Common myeloid progenitor, CD34-positive (primary cell): ENCODE data around the gene CRAMP1. TPM values are rescaled to one million over a fixed set of nuclear protein-coding genes. Genes with fewer than 3 reads are reported as not detected.

ENCODE experiments used
- CTCF ChIA-PET: fragments of 350-600 bp; sonication (Branson Sonifier 250); formaldehyde crosslinking; loops from one replicate; lab custom pipeline; 2021; ENCODE audit warnings: antibody characterized with exemption; lab: Charles Lee
- POLR2A ChIA-PET: fragments of 350-600 bp; sonication (Branson Sonifier 250); formaldehyde crosslinking; loops from one replicate; lab custom pipeline; 2021; ENCODE audit warnings: antibody characterized with exemption; lab: Charles Lee
- DNase-seq, 3 donors: peaks; one replicate each; pipeline versions ENCODE4 v3.0.0 to v3.0.0-alpha.2; 2013
- H3K27ac ChIP-seq, 2 experiments: 1 replicate in 1 of 2; 2 replicates in 1 of 2; pipeline ENCODE4 v1.7.0; 2013; ENCODE audit warnings: inconsistent platforms in 2 of 2, low read length in 2 of 2, mild to moderate bottlenecking in 2 of 2, low read depth in 1 of 2, moderate library complexity in 1 of 2; ENCODE audit not compliant: severe bottlenecking in 2 of 2, insufficient read depth in 1 of 2, poor library complexity in 1 of 2
- H3K27me3 ChIP-seq, 5 experiments: replicated peaks in 2 of 5; 1 replicate in 3 of 5; 2 replicates in 2 of 5; pipeline versions ENCODE4 v1.6.1 to v1.7.0; 2013; ENCODE audit warnings: low read length in 4 of 5, mild to moderate bottlenecking in 2 of 5, moderate library complexity in 2 of 5, inconsistent platforms in 1 of 5; ENCODE audit not compliant: insufficient read depth in 5 of 5, control insufficient read depth in 4 of 5
- H3K36me3 ChIP-seq, 4 experiments: 1 replicate in 2 of 4; 2 replicates in 2 of 4; pipeline versions ENCODE4 v1.6.1 to v1.7.0; 2013; ENCODE audit warnings: low read length in 3 of 4, control low read depth in 1 of 4, mild to moderate bottlenecking in 1 of 4; ENCODE audit not compliant: control insufficient read depth in 4 of 4, insufficient read depth in 4 of 4
- H3K4me1 ChIP-seq, 4 experiments: 1 replicate in 3 of 4; 2 replicates in 1 of 4; pipeline versions ENCODE4 v1.6.1 to v1.7.1; 2013; ENCODE audit warnings: low read length in 3 of 4, mild to moderate bottlenecking in 3 of 4, control low read depth in 1 of 4, inconsistent platforms in 1 of 4, moderate library complexity in 1 of 4; ENCODE audit not compliant: control insufficient read depth in 4 of 4, insufficient read depth in 4 of 4; ENCODE audit errors: control extremely low read depth in 1 of 4
- H3K4me3 ChIP-seq, 7 experiments: 1 replicate in 4 of 7; 2 replicates in 3 of 7; pipeline versions ENCODE4 v1.5.1 to v1.7.0; 2013; ENCODE audit warnings: mild to moderate bottlenecking in 7 of 7, low read length in 6 of 7, moderate library complexity in 6 of 7, inconsistent platforms in 2 of 7, low read depth in 2 of 7, control low read depth in 1 of 7; ENCODE audit not compliant: insufficient read depth in 4 of 7, control insufficient read depth in 1 of 7; ENCODE audit errors: extremely low read depth in 1 of 7
- H3K9me3 ChIP-seq, 5 experiments: 1 replicate in 4 of 5; 2 replicates in 1 of 5; pipeline versions ENCODE4 v1.6.1 to v1.7.1; 2013; ENCODE audit warnings: low read length in 4 of 5, mild to moderate bottlenecking in 2 of 5, inconsistent platforms in 1 of 5, low read depth in 1 of 5, moderate library complexity in 1 of 5; ENCODE audit not compliant: control insufficient read depth in 4 of 5, insufficient read depth in 2 of 5; ENCODE audit errors: control extremely low read depth in 1 of 5
- WGBS: methylation state at CpG from one replicate; pipeline ENCODE4 v1.1.5; 2013; ENCODE audit not compliant: insufficient coverage; 5-methylcytosine and 5-hydroxymethylcytosine counted together
- polyA plus RNA-seq: library from polyadenylated mRNA; unstranded; fragments of 120-200 nt; gene quantifications from one replicate; pipeline ENCODE4 v1.2.1, GENCODE V29; 2013

Gene CRAMP1, protein sequence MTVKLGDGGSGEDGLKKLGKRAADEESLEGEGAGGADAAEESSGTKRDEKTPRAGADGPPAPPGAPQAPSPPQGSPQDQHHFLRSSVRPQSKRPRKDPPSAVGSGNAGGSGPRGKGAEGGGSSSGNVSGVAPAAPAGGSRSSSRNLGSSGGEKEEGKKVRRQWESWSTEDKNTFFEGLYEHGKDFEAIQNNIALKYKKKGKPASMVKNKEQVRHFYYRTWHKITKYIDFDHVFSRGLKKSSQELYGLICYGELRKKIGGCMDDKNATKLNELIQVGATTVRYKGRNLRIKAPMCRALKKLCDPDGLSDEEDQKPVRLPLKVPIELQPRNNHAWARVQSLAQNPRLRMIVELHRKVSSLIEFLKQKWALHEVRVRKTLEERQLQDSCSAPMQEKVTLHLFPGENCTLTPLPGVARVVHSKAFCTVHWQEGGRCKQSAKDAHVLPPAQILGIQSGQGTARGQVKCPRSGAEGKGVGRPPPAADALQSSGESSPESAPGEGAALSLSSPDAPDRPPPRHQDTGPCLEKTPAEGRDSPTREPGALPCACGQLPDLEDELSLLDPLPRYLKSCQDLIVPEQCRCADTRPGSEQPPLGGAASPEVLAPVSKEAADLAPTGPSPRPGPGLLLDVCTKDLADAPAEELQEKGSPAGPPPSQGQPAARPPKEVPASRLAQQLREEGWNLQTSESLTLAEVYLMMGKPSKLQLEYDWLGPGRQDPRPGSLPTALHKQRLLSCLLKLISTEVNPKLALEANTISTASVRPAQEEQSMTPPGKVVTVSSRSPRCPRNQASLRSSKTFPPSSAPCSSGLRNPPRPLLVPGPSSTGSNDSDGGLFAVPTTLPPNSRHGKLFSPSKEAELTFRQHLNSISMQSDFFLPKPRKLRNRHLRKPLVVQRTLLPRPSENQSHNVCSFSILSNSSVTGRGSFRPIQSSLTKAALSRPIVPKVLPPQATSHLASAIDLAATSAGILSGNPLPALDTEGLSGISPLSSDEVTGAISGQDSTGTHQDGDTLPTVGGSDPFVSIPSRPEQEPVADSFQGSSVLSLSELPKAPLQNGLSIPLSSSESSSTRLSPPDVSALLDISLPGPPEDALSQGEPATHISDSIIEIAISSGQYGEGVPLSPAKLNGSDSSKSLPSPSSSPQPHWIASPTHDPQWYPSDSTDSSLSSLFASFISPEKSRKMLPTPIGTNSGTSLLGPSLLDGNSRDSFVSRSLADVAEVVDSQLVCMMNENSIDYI (N-terminal part only)
- 25.9 TPM for polyA plus RNA-seq

DNA sequence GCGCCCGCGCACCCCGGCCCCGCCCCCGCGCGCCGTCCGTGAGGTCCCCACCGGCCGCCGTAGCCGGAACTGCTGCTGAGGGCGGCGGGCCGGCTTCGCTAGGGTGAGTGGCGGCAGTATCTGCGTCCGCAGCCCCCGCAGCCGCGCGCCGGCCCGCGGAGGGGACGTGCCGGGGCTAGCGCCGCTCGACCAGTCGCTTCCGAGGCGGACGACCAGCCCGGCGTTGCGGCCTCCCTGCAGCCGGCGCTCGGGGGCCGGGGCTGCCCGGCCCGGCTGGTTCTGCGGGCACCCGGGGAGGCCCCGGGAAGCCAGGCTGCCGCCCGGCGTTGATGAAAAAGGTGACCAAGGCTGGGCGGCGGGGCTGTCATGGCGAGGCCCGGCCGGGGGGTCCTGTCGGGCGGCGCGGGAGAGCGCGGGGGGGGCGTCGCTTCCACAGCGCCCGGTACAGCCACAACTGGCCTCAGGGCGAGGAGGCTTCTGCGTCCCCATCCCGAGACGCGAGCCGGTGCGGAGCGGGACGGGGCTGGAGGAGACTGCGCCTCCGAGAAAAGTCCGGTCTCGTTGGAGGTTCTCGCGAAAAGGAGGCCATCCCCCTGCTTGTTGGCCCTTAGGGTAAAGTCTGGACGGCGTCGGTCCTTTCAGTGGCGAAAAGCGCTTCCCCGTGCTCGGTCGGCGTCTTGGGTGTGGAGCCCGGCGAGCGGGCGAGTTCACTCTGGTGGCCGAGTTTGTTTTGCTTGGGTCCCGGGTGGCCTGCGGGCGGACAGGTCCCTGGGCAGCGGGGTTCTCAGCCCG lies at the start of gene CRAMP1:
TSS of gene CRAMP1 (plus strand) at position 41 of the 792 bp plus-strand sequence. CDS start 2,280 bp downstream, outside the sequence.
- POLR2A ChIA-PET: interaction anchor here (1.0 kb wide), 1 partner anchor 69 kb away, joined by 4 read pairs; no protein-coding TSS in a partner anchor
- under 1% methylated on average over 84 of the region's 101 CpGs for WGBS

DNA sequence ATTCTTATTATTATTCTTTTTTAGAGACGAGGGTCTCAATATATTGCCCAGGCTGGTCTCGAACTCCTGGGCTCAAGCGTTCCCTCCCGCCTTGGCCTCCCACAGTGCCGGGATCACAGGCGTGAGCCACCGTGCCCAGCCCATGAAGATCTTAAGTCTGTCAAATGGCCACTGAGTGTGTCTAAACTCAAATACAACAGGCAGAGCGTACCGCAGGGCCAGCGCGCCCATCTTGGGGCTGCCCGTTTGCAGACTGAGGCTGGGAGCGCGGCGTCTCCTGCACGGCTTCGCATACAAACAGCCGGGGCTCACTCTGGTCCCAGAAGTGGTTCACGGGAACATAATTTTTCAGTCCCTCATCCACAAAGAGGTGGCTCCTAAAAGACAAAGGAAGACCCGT lies 48.4 kb upstream of the CRAMP1 start:
- no peak for DNase-seq
- Histone ChIP-seq H3K27me3 (no peaks in the 10 kb centered on the region), H3K9me3 (no peaks in the 10 kb centered on the region), H3K36me3 (peaks cover 7 to 39% (median 25%) of the 10 kb centered on the region in 4 experiments), H3K4me1 (no peaks in the 10 kb centered on the region), H3K27ac (no peak overlapping the region), H3K4me3 (no peak overlapping the region)
- CTCF ChIA-PET: interaction anchor here (0.9 to 1.5 kb wide), 2 partner anchors 17 to 38 kb away, joined by 3 to 6 read pairs; no protein-coding TSS in a partner anchor
- 98% methylated on average over 19 of the region's 20 CpGs for WGBS
- POLR2A ChIA-PET: no interaction called here

More for the DNA sequence above, at the start of gene CRAMP1:
- Histone ChIP-seq H3K4me1 (peaks cover 7 to 56% (median 45%) of the 10 kb centered on the region in 4 experiments), H3K27me3 (no peaks in the 10 kb centered on the region), H3K9me3 (no peaks in the 10 kb centered on the region), H3K27ac (peak within 1 kb of the TSS in 1 of 2 experiments; percentile 68), H3K36me3 (peaks cover 2 to 17% (median 7%) of the 10 kb centered on the region in 4 experiments), H3K4me3 (peak within 1 kb of the TSS; percentile 67 to 92 (median 82))
- no peak for DNase-seq
- CTCF ChIA-PET: no interaction called here

DNA sequence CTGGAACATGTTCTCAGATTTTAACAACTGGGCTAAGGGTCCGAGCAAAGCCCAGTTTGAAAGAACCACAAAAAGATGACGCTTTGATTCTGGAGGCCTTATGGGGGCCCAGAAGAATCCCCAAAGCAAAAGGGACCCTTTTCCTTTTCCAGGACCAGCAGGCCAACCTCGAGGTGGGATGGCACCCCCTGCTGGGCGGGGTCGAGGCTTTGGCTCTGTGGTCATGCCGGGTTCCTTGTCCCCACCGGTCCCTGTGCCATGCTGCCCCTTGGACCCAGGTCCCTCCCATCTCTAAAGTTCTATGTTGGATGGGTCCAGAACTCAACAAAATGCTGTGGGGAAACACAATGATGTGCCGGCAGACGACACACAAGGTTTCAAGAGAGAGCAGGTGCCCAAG lies 47.8 kb upstream of the CRAMP1 start:
- Histone ChIP-seq H3K36me3 (peaks cover 2 to 35% (median 20%) of the 10 kb centered on the region in 4 experiments), H3K4me3 (no peak overlapping the region), H3K4me1 (no peaks in the 10 kb centered on the region), H3K27ac (no peak overlapping the region), H3K9me3 (no peaks in the 10 kb centered on the region), H3K27me3 (no peaks in the 10 kb centered on the region)
- peak in 2 of 3 donors; percentile 25 to 41 for DNase-seq
- ChIA-PET CTCF (no interaction called here), POLR2A (no interaction called here)
- WGBS: 73% methylated on average over 8 of the region's 9 CpGs

DNA sequence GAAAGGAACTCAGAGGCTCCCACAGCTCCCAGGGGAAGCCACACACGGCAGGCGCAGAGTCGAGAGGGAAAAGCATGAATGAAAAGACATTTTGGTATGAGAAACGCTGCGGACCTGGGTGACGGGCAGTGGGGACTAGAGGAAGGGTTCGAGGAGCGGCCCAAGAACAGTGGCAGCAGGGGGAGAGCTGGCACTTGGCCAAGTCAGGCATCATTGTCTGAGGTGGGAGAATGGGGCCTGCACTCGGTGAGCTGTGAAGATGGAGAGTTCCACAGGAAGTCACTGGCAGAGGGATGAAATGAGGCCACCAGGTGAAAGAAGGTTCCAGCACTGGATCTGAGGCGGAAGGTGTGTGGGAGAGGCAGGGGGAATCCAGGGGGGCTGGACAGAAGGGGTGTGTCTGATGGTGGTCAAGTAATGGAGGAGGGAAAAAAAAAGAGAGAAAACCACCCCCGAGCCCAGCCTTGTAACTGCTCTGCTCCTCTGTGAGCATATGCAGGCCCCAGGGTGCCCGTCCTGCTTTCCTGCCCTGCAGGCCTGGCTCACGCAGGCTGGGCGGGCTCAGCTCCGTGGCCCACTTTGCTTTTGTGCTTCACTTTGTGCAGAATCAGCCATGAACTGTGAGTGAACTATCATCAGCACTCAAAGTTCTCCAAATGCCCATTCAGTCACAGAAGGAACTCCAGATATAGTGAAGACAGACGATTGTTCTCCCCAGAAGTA lies 46.9 kb upstream of the CRAMP1 start:
- POLR2A ChIA-PET: no interaction called here

DNA sequence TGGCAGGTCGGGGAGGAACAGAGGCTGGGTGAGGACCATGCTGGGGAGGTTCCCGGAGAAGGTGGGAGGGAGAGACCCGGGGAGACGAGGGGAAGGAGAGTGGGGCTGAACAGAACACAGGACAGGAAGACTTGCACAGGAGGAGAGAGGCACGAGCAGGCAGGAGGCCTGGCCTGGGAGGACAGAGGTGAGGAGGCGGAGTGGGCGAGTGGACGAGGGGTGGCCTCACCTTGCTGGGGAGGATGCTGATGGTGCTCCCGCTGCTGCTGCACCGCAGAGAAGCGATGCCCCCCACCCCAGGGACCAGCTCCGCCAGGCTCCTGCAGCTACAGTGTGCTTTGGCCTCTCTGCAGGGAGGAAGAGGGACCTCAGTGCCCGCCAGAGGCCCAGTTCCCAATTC lies 44.2 kb upstream of the CRAMP1 start:
- Histone ChIP-seq H3K4me3 (no peak overlapping the region), H3K27ac (no peak overlapping the region), H3K27me3 (no peaks in the 10 kb centered on the region), H3K4me1 (no peaks in the 10 kb centered on the region), H3K9me3 (no peaks in the 10 kb centered on the region), H3K36me3 (peaks cover 0 to 18% (median 4%) of the 10 kb centered on the region in 4 experiments)
- DNase-seq: no peak
- POLR2A ChIA-PET: no interaction called here
- 98% methylated on average over 10 of the region's 13 CpGs for WGBS
- CTCF ChIA-PET: no interaction called here

More for the DNA sequence above, 46.9 kb upstream of the CRAMP1 start:
- H3K27ac ChIP-seq: no peak overlapping the region
- peaks cover 2 to 29% (median 14%) of the 10 kb centered on the region in 4 experiments for H3K36me3 ChIP-seq
- no peaks in the 10 kb centered on the region for H3K4me1 ChIP-seq
- no peak overlapping the region for H3K4me3 ChIP-seq
- H3K27me3 ChIP-seq: no peaks in the 10 kb centered on the region
- WGBS: 97% methylated on average over 15 of the region's 16 CpGs
- CTCF ChIA-PET: interaction anchor here (1.2 kb wide), 1 partner anchor 138 kb away, joined by 3 read pairs; no protein-coding TSS in a partner anchor
- H3K9me3 ChIP-seq: no peaks in the 10 kb centered on the region
- no peak for DNase-seq
